ENCODE data around the gene BCL2L13.

Gene BCL2L13

DNA sequence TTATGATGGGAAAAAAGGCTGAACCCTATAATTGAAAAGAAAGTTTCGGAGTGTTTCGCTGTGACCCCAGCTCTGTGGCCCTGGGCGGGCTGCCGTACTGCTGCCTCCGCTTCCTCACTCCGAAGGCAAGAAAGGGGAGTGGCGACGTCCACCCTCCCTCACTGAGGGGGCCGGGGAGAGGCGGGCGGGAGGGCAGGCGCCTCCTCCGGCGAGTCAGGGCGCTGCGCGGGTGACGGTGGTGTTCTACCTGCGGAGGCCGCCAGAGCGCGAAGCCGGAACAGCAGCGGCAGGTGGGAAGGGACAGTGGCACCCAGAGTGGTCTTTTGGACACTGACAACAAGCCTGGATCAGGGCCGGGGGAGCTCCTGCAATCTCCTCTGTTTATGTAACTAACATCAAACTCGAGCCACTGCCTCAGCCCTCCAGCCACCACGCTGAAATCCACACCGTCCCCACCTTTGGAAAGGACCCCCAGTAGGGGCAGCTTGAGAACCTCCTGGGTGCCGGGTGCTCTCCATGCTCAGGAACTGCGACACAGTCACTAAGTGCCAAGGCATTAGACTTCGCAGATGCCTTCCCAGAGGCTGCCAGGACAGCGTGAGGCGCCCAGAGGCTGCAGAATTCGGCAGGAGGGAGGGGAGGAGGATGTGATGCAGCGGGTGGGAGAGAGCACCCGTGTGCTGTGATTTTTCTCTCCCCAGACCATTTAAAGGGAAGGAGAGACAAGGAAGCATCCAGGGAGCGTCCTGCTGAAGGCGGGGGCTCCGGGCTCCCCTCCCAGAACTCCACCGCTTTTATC is 110.2 kb downstream of the BCL2L13 start:
- H3K4me3 ChIP-seq (ENCODE audit: low read length), result no peak overlapping the region
- no peak overlapping the region for H3K4ac ChIP-seq (ENCODE audit: low read depth, low read length)
- H4K5ac ChIP-seq (ENCODE audit: low read length), result no peak overlapping the region
- no peak overlapping the region for H3K4me2 ChIP-seq (ENCODE audit: low read length)
- H4K8ac ChIP-seq (ENCODE audit: low read depth, low read length), result no peak overlapping the region
- no peaks in the 10 kb centered on the region for H3K36me3 ChIP-seq (ENCODE audit: control insufficient read depth, insufficient read depth, low read length)
- no peak overlapping the region for H2BK15ac ChIP-seq (replicated peaks; ENCODE audit: low read depth)
- H3K27ac ChIP-seq (ENCODE audit: low read depth, low read length), result no peak overlapping the region
- H3K79me2 ChIP-seq (ENCODE audit: control insufficient read depth, insufficient read depth, low read length), result no peaks in the 10 kb centered on the region
- WGBS (ENCODE audit: extremely low coverage, insufficient coverage, low lambda C conversion rate), result no CpG with 5 or more reads among the region's 40 CpGs
- H2AK5ac ChIP-seq (ENCODE audit: low read length), result no peak overlapping the region
- no peaks in the 10 kb centered on the region for H3K79me1 ChIP-seq (ENCODE audit: low read length)
- H3K4me1 ChIP-seq (ENCODE audit: control insufficient read depth, low read depth, low read length), result no peaks in the 10 kb centered on the region
- no peak overlapping the region for H3K23ac ChIP-seq (ENCODE audit: low read length)
- DNase-seq, result peak; percentile 84
- no peak overlapping the region for H3K9ac ChIP-seq (ENCODE audit: low read length)
- no peak overlapping the region for H2BK120ac ChIP-seq (ENCODE audit: low read depth, low read length)
- no peak overlapping the region for H3K18ac ChIP-seq (ENCODE audit: low read length)
- no peak overlapping the region for H2BK5ac ChIP-seq (ENCODE audit: low read length)
- H3K27me3 ChIP-seq (ENCODE audit: insufficient read depth, low read length, poor library complexity), result no peaks in the 10 kb centered on the region
- no peak overlapping the region for H3K56ac ChIP-seq (ENCODE audit: low read length)

DNA sequence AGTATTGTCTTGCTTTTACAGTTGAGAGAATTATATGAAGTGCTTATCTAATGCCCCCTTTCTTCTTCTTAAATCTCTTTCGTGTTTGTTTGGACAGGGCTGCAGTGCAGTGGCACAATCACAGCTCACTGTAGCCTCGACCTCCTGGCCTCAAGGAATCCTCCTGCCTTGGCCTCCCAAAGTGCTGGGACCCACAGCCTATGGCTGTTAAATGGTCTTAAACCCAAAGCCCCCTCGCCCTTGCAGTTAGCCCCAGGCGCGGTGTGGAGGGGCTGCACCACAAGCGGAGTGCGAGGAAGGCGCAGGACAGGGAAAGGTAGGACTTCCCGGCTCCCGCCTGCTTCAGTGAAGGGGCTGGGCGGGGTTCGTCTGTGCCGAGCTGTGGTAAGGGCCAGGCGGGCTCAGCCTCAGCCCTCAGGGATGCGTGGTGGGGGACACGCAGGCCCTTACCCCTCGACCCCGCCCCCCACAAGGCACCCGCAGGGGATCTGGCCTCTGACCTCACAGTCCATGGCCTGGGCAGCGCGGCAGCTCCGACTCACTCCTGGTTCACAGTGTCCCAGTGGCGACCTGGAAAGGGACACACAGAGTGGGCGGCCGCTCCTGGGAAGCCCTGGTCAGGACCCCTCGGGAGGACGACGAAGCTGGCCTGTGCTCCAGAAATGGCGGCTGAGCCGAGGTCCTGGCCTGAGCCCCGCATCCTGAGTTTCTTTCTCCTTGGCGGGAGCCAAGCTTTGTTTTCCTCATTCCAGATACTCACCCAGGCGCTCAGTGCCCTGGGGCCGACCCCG is 111.2 kb downstream of the BCL2L13 start:
- H2AK5ac ChIP-seq (ENCODE audit: low read length), result no peak overlapping the region
- no peak overlapping the region for H3K4me2 ChIP-seq (ENCODE audit: low read length)
- H3K4ac ChIP-seq (ENCODE audit: low read depth, low read length), result no peak overlapping the region
- no peaks in the 10 kb centered on the region for H3K36me3 ChIP-seq (ENCODE audit: control insufficient read depth, insufficient read depth, low read length)
- no peaks in the 10 kb centered on the region for H3K4me1 ChIP-seq (ENCODE audit: control insufficient read depth, low read depth, low read length)
- no peak overlapping the region for H3K4me3 ChIP-seq (ENCODE audit: low read length)
- H4K5ac ChIP-seq (ENCODE audit: low read length), result no peak overlapping the region
- no peak overlapping the region for H3K56ac ChIP-seq (ENCODE audit: low read length)
- H2BK15ac ChIP-seq (replicated peaks; ENCODE audit: low read depth), result no peak overlapping the region
- no peak for DNase-seq
- no peak overlapping the region for H2BK5ac ChIP-seq (ENCODE audit: low read length)
- no peak overlapping the region for H3K18ac ChIP-seq (ENCODE audit: low read length)
- no peaks in the 10 kb centered on the region for H3K27me3 ChIP-seq (ENCODE audit: insufficient read depth, low read length, poor library complexity)
- no peak overlapping the region for H3K9ac ChIP-seq (ENCODE audit: low read length)
- H4K8ac ChIP-seq (ENCODE audit: low read depth, low read length), result no peak overlapping the region
- H3K23ac ChIP-seq (ENCODE audit: low read length), result no peak overlapping the region
- no peaks in the 10 kb centered on the region for H3K79me2 ChIP-seq (ENCODE audit: control insufficient read depth, insufficient read depth, low read length)
- H3K27ac ChIP-seq (ENCODE audit: low read depth, low read length), result no peak overlapping the region
- no peak overlapping the region for H2BK120ac ChIP-seq (ENCODE audit: low read depth, low read length)
- WGBS (ENCODE audit: extremely low coverage, insufficient coverage, low lambda C conversion rate), result no CpG with 5 or more reads among the region's 35 CpGs
- no peaks in the 10 kb centered on the region for H3K79me1 ChIP-seq (ENCODE audit: low read length)

DNA sequence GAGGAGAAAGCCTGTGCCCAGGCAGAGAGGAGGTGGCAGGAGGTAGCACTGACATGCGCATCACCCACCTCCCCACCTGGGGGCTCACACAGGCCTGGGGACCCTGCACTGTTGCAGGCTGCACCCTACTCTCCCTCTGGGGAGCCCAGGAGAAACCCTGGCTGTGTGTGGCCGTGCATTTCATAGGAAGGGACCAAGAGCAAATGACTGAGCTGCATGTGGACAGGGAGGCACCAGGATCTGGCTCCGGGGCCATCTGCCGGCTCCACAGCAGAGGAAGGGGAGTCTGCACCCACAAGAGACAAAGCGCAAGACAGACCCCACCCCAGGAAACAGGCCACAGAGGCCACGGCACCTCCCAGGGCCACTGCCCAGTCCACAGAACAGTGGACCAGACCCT is 113.0 kb downstream of the BCL2L13 start:
- Histone ChIP-seq H3K36me3 (ENCODE audit: control insufficient read depth, insufficient read depth, low read length) (no peaks in the 10 kb centered on the region), H3K27me3 (ENCODE audit: insufficient read depth, low read length, poor library complexity) (no peaks in the 10 kb centered on the region), H3K18ac (ENCODE audit: low read length) (no peak overlapping the region), H2BK15ac (replicated peaks; ENCODE audit: low read depth) (no peak overlapping the region), H2BK5ac (ENCODE audit: low read length) (no peak overlapping the region), H3K79me1 (ENCODE audit: low read length) (no peaks in the 10 kb centered on the region), H3K56ac (ENCODE audit: low read length) (no peak overlapping the region), H3K23ac (ENCODE audit: low read length) (no peak overlapping the region), H4K5ac (ENCODE audit: low read length) (no peak overlapping the region), H3K4me1 (ENCODE audit: control insufficient read depth, low read depth, low read length) (no peaks in the 10 kb centered on the region), H3K4me3 (ENCODE audit: low read length) (no peak overlapping the region), H3K79me2 (ENCODE audit: control insufficient read depth, insufficient read depth, low read length) (no peaks in the 10 kb centered on the region), H2AK5ac (ENCODE audit: low read length) (no peak overlapping the region), H3K27ac (ENCODE audit: low read depth, low read length) (no peak overlapping the region), H4K8ac (ENCODE audit: low read depth, low read length) (no peak overlapping the region), H3K9ac (ENCODE audit: low read length) (no peak overlapping the region), H3K4me2 (ENCODE audit: low read length) (no peak overlapping the region), H3K4ac (ENCODE audit: low read depth, low read length) (no peak overlapping the region), H2BK120ac (ENCODE audit: low read depth, low read length) (no peak overlapping the region)
- DNase-seq, result no peak
- no CpG with 5 or more reads among the region's 6 CpGs for WGBS (ENCODE audit: extremely low coverage, insufficient coverage, low lambda C conversion rate)

DNA sequence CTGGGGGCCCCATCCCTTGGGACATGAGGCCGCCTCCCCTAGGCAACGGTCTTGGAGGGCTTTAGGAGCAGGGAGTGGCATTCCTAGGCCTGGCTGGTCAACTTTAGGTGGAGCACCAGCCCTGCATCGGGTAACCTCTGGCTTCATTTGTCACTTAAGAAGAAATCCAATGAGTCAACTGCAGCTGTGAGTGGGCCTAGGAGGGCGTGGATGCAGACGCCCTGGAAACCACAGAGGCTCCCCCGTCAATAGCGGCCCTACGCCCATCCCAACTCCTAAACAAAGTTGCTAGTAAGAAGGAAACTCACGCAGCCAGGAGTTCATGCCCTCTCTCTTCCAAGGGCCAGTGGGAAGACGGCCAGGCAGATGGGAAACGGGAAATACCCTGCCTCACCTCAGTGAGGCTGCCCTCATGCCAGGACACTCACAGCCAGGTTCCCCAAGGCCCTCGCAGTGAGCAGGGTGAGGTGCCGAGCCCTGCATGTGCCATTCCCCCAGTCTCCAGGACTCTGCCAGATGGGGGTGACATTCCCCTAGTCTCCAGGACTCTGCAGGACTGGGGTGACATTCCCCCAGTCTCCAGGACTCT is 114.9 kb downstream of the BCL2L13 start:
- no peak overlapping the region for H3K9ac ChIP-seq (ENCODE audit: low read length)
- H3K4ac ChIP-seq (ENCODE audit: low read depth, low read length), result no peak overlapping the region
- no peak overlapping the region for H2BK120ac ChIP-seq (ENCODE audit: low read depth, low read length)
- no CpG with 5 or more reads among the region's 13 CpGs for WGBS (ENCODE audit: extremely low coverage, insufficient coverage, low lambda C conversion rate)
- H3K27ac ChIP-seq (ENCODE audit: low read depth, low read length), result no peak overlapping the region
- no peaks in the 10 kb centered on the region for H3K27me3 ChIP-seq (ENCODE audit: insufficient read depth, low read length, poor library complexity)
- H4K5ac ChIP-seq (ENCODE audit: low read length), result no peak overlapping the region
- H3K4me1 ChIP-seq (ENCODE audit: control insufficient read depth, low read depth, low read length), result no peaks in the 10 kb centered on the region
- peaks cover 2% of the 10 kb centered on the region for H3K79me2 ChIP-seq (ENCODE audit: control insufficient read depth, insufficient read depth, low read length)
- H2BK15ac ChIP-seq (replicated peaks; ENCODE audit: low read depth), result no peak overlapping the region
- DNase-seq, result no peak
- H4K8ac ChIP-seq (ENCODE audit: low read depth, low read length), result no peak overlapping the region
- no peak overlapping the region for H3K4me3 ChIP-seq (ENCODE audit: low read length)
- no peak overlapping the region for H3K18ac ChIP-seq (ENCODE audit: low read length)
- H3K79me1 ChIP-seq (ENCODE audit: low read length), result peaks cover 2% of the 10 kb centered on the region
- H3K4me2 ChIP-seq (ENCODE audit: low read length), result no peak overlapping the region
- H3K23ac ChIP-seq (ENCODE audit: low read length), result no peak overlapping the region
- H2AK5ac ChIP-seq (ENCODE audit: low read length), result no peak overlapping the region
- H3K56ac ChIP-seq (ENCODE audit: low read length), result no peak overlapping the region
- H3K36me3 ChIP-seq (ENCODE audit: control insufficient read depth, insufficient read depth, low read length), result no peaks in the 10 kb centered on the region
- H2BK5ac ChIP-seq (ENCODE audit: low read length), result no peak overlapping the region

DNA sequence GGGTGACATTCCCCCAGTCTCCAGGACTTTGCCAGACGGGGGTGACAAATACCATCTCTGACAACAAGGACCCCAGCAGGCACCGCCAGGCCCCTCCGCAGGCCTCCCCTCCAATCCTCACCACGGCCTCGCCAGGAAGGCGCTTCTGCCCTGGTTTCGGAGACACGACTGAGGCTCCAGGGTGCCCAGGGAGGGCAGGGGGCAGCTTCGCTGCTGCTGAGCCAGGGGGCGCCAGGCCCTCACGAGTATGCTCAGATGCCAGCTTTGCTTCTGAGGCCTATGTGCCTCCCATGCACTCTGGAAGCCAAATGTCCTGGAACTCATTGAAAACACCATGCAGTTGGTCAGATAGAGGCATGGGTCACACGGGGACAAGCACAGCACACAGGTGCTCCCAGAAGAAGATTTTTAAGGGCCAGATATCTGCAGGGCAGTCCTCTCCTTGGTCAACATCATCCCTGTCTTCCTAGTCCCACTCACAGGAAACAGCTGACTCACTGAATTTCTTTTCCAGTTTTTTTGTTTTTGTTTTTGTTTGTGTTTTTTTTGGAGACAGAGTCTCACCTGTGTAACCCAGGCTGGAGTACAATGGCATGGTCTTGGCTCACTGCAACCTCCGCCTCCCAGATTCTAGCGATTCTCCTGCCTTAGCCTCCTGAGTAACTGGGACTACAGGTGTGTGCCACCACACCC is 115.8 kb downstream of the BCL2L13 start:
- no peak overlapping the region for H3K4me3 ChIP-seq (ENCODE audit: low read length)
- H3K27ac ChIP-seq (ENCODE audit: low read depth, low read length), result no peak overlapping the region
- H3K18ac ChIP-seq (ENCODE audit: low read length), result no peak overlapping the region
- no peak overlapping the region for H3K4me2 ChIP-seq (ENCODE audit: low read length)
- H3K27me3 ChIP-seq (ENCODE audit: insufficient read depth, low read length, poor library complexity), result no peaks in the 10 kb centered on the region
- H2BK15ac ChIP-seq (replicated peaks; ENCODE audit: low read depth), result no peak overlapping the region
- no peak overlapping the region for H4K5ac ChIP-seq (ENCODE audit: low read length)
- no peak overlapping the region for H3K4ac ChIP-seq (ENCODE audit: low read depth, low read length)
- peak; percentile 52 for DNase-seq
- H2AK5ac ChIP-seq (ENCODE audit: low read length), result no peak overlapping the region
- peaks cover 4% of the 10 kb centered on the region for H3K79me2 ChIP-seq (ENCODE audit: control insufficient read depth, insufficient read depth, low read length)
- WGBS (ENCODE audit: extremely low coverage, insufficient coverage, low lambda C conversion rate), result no CpG with 5 or more reads among the region's 14 CpGs
- H3K79me1 ChIP-seq (ENCODE audit: low read length), result peaks cover 3% of the 10 kb centered on the region
- H4K8ac ChIP-seq (ENCODE audit: low read depth, low read length), result no peak overlapping the region
- no peak overlapping the region for H2BK120ac ChIP-seq (ENCODE audit: low read depth, low read length)
- H2BK5ac ChIP-seq (ENCODE audit: low read length), result no peak overlapping the region
- H3K36me3 ChIP-seq (ENCODE audit: control insufficient read depth, insufficient read depth, low read length), result no peaks in the 10 kb centered on the region
- H3K4me1 ChIP-seq (ENCODE audit: control insufficient read depth, low read depth, low read length), result no peaks in the 10 kb centered on the region
- no peak overlapping the region for H3K9ac ChIP-seq (ENCODE audit: low read length)
- no peak overlapping the region for H3K23ac ChIP-seq (ENCODE audit: low read length)
- no peak overlapping the region for H3K56ac ChIP-seq (ENCODE audit: low read length)
